Coronary artery (tissue), 2 donors: ENCODE results near the gene CHD9NB.
"Not testable (repeated sequence)": the region's sequence is repeated elsewhere in the genome, so short reads cannot be mapped to it uniquely, and the experiment has no call there.

ENCODE experiments used
- DNase-seq: peaks from one replicate; pipeline ENCODE4 v3.0.0-alpha.2; 2017; ENCODE audit warnings: low spot score
- H3K27ac ChIP-seq, 2 donors: fragments of 200-600 bp; sonication (generic); one replicate each; pipeline ENCODE4 v1.5.1; 2016 to 2019
- H3K4me3 ChIP-seq: fragments of 200-600 bp; sonication (generic); 2 replicates; pipeline ENCODE4 v1.5.1; 2016; ENCODE audit warnings: mild to moderate bottlenecking, moderate library complexity
- TF ChIP-seq, protein P1 (sequence below): fragments of 200-600 bp; sonication (generic); IDR thresholded peaks from one replicate; pipeline ENCODE4 v1.5.1; 2019; ENCODE audit warnings: antibody characterized with exemption

The CHD9NB gene

DNA sequence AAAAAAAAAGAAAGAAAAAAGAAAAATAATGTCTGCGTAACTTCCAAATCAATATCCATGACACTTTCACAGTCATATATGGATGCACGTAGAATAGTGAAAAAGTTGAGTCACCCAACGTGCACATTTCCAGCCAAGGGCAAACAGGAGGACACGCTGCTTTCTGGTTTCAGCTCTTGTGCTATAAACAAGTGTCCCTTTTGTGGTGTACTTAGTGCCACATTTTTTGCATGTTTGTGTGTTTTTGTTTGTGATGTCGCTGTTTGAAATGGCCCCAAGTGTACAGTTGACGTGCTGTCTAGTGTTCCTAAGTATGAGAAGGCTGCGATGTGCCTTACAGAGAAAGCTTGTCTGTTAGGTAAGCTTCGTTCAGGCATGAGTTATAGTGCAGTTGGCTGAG lies 5.0 kb upstream of the CHD9NB start:
- DNase-seq: no peak
- TF ChIP-seq, protein P1, sequence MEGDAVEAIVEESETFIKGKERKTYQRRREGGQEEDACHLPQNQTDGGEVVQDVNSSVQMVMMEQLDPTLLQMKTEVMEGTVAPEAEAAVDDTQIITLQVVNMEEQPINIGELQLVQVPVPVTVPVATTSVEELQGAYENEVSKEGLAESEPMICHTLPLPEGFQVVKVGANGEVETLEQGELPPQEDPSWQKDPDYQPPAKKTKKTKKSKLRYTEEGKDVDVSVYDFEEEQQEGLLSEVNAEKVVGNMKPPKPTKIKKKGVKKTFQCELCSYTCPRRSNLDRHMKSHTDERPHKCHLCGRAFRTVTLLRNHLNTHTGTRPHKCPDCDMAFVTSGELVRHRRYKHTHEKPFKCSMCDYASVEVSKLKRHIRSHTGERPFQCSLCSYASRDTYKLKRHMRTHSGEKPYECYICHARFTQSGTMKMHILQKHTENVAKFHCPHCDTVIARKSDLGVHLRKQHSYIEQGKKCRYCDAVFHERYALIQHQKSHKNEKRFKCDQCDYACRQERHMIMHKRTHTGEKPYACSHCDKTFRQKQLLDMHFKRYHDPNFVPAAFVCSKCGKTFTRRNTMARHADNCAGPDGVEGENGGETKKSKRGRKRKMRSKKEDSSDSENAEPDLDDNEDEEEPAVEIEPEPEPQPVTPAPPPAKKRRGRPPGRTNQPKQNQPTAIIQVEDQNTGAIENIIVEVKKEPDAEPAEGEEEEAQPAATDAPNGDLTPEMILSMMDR: no peak
- H3K4me3 ChIP-seq: no peak overlapping the region
- no peak overlapping the region for H3K27ac ChIP-seq

DNA sequence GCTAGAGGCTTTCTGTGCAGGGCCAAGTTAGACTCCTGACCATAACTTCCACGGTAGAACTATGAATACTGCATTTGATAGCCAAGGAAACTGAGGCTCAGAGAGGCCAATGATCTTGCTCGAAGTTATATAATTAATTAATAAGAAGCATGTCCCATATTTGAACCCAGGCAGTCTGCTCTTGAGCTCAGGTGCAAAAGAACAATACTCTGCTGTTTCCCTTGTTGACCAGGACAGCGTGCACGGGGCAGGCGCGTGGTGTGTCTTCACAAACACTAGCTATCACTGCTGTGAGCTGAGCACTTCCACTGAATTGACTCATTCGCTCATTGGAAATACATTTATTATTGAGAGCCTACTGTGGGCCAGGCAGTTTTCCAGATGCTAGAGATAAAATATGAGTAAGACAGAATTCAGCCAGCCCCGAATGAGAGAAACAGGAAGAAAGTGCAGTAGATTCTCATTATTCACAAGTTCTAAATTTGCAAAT lies 3.7 kb upstream of the CHD9NB start:
- TF ChIP-seq, protein P1: no peak
- H3K4me3 ChIP-seq: peak overlapping the region; percentile 85
- no peak for DNase-seq
- H3K27ac ChIP-seq: peak overlapping the region in 1 of 2 donors; percentile 94

DNA sequence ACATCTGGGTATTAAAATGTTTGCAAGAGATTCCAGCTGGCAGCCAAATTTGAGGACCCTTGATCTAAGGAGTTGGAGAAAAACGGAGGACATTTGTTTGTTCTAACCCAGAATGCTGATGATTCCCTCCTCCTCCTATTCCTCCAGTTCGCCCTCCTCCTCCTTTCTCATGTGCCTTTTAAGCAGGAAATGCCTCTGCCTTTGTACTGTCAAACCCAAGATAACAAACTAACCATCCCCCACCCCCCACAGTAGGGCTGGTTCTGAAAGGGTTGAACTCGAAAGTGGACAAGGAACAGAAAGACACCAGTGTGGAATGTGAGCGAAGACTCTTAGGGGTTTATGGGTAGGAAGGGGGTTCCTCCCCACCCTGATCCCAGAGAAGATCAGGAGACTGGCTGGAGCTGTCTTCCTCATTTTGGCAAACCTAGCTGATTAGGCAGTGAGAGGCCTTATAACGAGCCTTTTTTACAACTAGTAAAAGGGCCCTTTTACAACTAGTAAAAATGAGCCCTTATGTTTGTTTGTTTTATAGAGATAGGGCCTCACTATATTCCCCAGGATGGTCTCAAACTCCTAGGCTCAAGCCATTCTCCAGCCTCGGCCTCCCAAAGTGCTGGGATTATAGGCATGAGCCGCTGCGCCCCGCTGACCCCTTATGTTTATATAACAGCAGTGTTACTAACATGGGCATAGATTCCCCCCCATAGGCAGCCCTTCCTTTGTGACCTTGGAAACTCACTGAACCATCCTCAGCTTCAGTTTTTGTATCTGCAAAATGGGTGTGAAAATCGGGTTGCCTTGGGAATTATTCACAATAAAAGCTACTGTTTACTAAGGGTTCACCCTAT lies 3.1 kb upstream of the CHD9NB start:
- H3K27ac ChIP-seq: peak overlapping the region; percentile 69 to 94
- peak overlapping the region; percentile 85 for H3K4me3 ChIP-seq
- TF ChIP-seq, protein P1: no peak
- no peak for DNase-seq

DNA sequence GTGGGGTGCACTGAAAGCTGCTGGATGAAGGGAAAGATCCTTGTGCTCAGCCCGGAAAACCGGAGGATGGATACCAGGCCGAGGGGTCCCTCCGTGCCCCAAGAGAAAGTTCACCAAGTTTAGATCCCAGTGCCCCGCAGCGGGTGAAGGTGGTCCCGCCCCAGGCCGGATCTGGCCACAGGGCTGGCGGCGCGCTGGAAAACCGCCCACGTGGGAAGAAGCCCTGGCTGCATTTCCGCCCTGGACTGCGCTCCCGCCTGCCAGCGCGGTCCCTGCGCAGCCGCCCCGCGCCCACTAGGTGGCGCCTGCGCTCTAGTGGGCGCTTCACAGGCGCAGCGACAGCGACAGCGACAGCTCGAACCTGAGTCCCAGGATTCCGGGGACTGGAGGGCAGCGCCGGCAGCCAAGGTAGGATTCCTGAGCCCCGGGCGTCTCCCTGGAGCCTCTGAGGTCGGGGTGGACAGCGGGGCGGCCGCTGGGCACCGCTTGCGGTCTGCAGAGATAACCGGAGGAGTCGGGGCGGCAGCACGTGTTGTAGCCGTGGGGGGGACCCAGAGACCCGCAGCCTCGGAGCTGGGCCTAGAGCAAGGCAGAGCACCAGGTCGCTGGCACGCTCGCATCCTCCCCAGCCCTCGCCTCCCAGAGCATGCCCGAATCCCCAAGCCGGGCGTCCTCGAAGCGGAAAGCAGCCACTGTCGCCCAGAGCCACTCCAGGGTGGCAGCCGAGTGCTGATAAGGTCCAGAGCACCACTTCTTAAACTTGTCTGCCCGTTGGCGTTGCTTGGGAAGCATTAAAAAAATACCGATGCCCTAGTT lies 2.2 kb upstream of the CHD9NB start, which contains the start of gene CHD9:
Gene CHD9 (plus strand): TSS at position 322 of the 816 bp plus-strand sequence. CDS start 101,099 bp downstream, outside the sequence.
- Histone ChIP-seq H3K4me3 (peak within 1 kb of the TSS; percentile 85), H3K27ac (peak within 1 kb of the TSS; percentile 69 to 94)
- TF ChIP-seq, protein P1: peak; percentile 99
- DNase-seq: peak; percentile 92

DNA sequence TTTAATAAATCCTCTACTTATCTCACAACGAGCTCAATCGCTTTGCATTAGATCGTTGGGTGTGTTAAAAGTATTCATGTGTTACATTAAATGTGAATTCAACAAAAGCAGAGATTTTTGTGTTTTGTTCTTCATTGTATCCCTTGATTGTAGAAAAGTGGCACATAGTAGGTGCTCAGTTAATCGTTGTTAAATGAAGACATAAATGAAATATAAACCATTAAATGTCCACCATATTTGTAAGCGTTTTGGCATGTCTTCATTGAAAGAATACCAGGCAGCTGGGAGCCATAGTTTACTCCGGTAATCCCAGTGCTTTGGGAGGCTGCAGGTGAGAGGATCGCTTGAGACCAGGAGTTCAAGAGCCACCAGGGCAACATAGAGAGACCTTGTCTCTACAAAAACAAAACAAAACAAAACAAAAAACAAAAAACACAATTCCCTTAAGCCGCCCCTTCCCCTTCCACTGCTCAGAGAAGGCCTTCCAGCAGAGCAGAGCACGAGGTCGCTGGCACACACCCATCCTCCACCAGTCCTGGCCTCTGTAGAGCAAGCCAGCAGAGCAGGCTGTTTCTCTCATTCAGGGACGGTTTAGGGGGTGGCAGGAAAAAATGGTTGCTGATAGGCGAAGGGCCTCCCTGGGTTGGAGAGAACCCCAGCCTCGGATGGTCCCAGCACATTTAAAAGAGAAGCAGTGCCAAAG lies 1.4 kb upstream of the CHD9NB start:
- Histone ChIP-seq H3K27ac (peak overlapping the region; percentile 69 to 94), H3K4me3 (peak overlapping the region; percentile 85)
- DNase-seq: no peak
- TF ChIP-seq, protein P1: no peak

DNA sequence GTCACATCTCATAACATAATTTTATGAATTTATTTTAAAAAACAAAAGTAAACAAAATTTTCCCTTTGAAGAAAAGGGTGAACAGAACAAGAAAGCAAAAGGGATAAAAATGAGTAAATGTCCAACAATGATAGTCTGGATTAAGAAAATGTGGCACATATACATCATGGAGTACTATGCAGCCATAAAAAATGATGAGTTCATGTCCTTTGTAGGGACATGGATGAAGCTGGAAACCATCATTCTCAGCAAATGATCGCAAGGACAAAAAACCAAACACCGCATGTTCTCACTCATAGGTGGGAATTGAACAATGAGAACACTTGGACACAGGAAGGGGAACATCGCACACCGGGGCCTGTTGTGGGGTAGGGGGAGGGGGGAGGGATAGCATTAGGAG lies 1.4 kb downstream of the CHD9NB start:
- not testable (repeated sequence) for H3K27ac ChIP-seq, DNase-seq, H3K4me3 ChIP-seq
